Subcutaneous abdominal adipose tissue (tissue), 5 donors: ENCODE data around the gene PTPRQ.
A peak's percentile ranks its signal among the peaks of the same experiment; 100 is the strongest.
"Not testable (repeated sequence)": the region's sequence is repeated elsewhere in the genome, so short reads cannot be mapped to it uniquely, and the experiment has no call there.

Source experiments
- H3K27ac ChIP-seq: one replicate; pipeline ENCODE4 v1.7.0; 2013; ENCODE audit warnings: low read depth, mild to moderate bottlenecking, inconsistent platforms, low read length, moderate library complexity
- H3K27me3 ChIP-seq, 5 donors: one replicate each; pipeline ENCODE4 v1.7.0; 2013; ENCODE audit warnings: low read length in 5 of 5, inconsistent platforms in 1 of 5; ENCODE audit not compliant: control insufficient read depth in 5 of 5, insufficient read depth in 4 of 5
- H3K36me3 ChIP-seq, 5 donors: one replicate each; pipeline ENCODE4 v1.7.0; 2013; ENCODE audit warnings: low read length in 5 of 5; ENCODE audit not compliant: control insufficient read depth in 5 of 5, insufficient read depth in 5 of 5
- H3K4me1 ChIP-seq, 5 donors: one replicate each; pipeline ENCODE4 v1.7.0; 2013; ENCODE audit warnings: low read length in 5 of 5, mild to moderate bottlenecking in 3 of 5, moderate library complexity in 1 of 5; ENCODE audit not compliant: control insufficient read depth in 5 of 5, insufficient read depth in 5 of 5
- H3K4me3 ChIP-seq, 5 donors: one replicate each; pipeline ENCODE4 v1.7.0; 2013; ENCODE audit warnings: low read length in 5 of 5, low read depth in 1 of 5
- H3K9ac ChIP-seq, 5 donors: one replicate each; pipeline ENCODE4 v1.7.0; 2013; ENCODE audit warnings: low read length in 5 of 5, mild to moderate bottlenecking in 4 of 5, moderate library complexity in 3 of 5
- H3K9me3 ChIP-seq, 5 donors: one replicate each; pipeline ENCODE4 v1.7.0; 2013; ENCODE audit warnings: low read length in 5 of 5; ENCODE audit not compliant: control insufficient read depth in 5 of 5
- donor health status: healthy.
- donor health status: healthy.
- donor health status: healthy.
- donor health status: healthy.
- donor health status: healthy.

The PTPRQ gene

GRCh38 chr12:80419644-80420043, 24.4 kb upstream of the PTPRQ start:
- H3K4me3 ChIP-seq: no peak overlapping the region
- H3K27ac ChIP-seq: no peak overlapping the region

DNA sequence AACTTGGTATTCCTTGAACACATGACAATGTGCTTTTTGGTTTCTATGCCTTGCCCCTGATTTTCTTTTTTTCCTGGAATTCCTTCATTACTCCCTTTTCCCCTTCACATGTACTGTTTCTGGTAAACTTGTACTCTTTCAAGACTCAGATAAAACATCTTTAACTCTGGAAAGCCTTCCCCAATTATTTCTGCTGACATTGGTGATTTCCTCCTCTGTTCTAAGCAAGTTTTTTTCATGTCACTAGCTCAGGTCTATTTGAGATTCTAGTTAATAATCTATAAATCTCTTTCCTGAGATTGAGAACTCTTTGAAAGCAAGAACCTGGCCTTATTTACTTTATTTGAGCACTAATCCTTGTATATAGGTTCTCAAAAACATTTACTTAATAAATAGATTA, 24.0 kb upstream of the PTPRQ start:
- no peak overlapping the region for H3K4me3 ChIP-seq
- no peak overlapping the region for H3K27ac ChIP-seq
- H3K9ac ChIP-seq: no peak overlapping the region
- H3K9me3 ChIP-seq: no peaks in the 10 kb centered on the region
- H3K36me3 ChIP-seq: no peaks in the 10 kb centered on the region
- H3K27me3 ChIP-seq: no peaks in the 10 kb centered on the region
- H3K4me1 ChIP-seq: no peaks in the 10 kb centered on the region

More at GRCh38 chr12:80419644-80420043, 24.4 kb upstream of the PTPRQ start:
- H3K9ac ChIP-seq: peak overlapping the region in 1 of 5 donors; percentile 6
- H3K36me3 ChIP-seq: no peaks in the 10 kb centered on the region
- H3K4me1 ChIP-seq: no peaks in the 10 kb centered on the region
- no peaks in the 10 kb centered on the region for H3K9me3 ChIP-seq
- no peaks in the 10 kb centered on the region for H3K27me3 ChIP-seq

DNA sequence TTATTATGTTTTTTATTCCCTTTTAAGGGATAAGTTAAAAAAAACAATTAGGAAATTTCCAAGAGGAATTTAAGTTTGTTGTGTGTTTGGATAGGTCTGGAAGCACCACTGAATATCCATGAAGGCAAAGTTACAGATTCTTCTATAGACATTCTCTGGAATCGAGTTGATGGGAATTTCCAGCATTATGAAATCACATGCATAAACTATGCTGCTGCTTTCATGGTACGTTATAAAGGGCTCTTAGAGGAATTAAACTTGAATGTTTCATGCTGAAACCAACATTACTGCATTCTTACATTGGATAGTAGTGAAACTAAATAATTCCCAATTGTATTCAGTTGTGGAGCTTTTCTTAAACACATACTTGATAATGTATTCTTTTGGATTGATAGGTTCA, 21.5 kb upstream of the PTPRQ start:
- Histone ChIP-seq H3K4me1 (no peaks in the 10 kb centered on the region), H3K36me3 (no peaks in the 10 kb centered on the region)

GRCh38 chr12:80432061-80432460, 12.0 kb upstream of the PTPRQ start:
- H3K36me3 ChIP-seq: no peaks in the 10 kb centered on the region
- H3K4me1 ChIP-seq: no peaks in the 10 kb centered on the region
- no peaks in the 10 kb centered on the region for H3K27me3 ChIP-seq
- H3K9me3 ChIP-seq: no peaks in the 10 kb centered on the region
- H3K9ac ChIP-seq: no peak overlapping the region
- H3K4me3 ChIP-seq: no peak overlapping the region
- no peak overlapping the region for H3K27ac ChIP-seq

More for the DNA sequence above, 21.5 kb upstream of the PTPRQ start:
- no peaks in the 10 kb centered on the region for H3K9me3 ChIP-seq
- no peak overlapping the region for H3K9ac ChIP-seq
- no peaks in the 10 kb centered on the region for H3K27me3 ChIP-seq
- no peak overlapping the region for H3K27ac ChIP-seq
- H3K4me3 ChIP-seq: no peak overlapping the region

- no peak overlapping the region for H3K27ac ChIP-seq
Measured at GRCh38 chr12:80441921-80442320, 2.1 kb upstream of the PTPRQ start.

DNA sequence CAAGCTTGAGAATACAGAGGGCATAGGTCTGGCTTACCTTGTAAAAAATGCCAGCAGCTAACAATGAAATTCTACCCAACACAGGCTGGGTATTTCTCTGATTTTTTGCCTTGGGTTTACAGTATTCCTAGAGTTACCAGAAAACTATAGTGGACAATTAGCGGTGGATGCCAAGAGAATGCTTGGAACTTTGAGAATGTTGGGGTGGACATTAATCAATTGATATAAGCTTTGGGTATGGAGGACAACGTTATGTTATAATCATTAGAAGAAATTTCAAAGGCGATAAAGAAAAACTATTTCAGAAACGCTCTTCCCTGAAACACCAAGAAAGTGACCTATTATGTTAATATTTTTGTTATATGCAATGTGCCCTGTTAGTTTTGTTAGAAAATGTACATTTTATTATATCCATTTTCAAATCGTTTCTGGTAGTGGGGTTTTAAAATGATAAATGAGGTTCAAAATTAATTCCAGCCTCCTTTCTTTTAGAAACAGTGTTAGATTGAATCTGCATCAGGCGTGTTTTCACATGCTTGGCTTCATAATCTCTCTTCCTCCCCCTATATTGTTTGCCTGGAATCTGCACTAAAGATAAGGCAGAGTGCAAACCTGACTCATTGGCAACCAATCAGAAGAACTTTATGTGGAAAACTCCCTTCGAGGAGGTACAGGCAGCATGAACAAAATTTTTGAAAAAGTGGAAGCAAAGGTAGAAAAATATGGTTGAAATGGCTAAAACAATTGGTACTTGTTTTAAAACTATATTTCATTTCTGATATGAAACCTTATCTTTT, 1.4 kb upstream of the PTPRQ start:
- Histone ChIP-seq H3K36me3 (no peaks in the 10 kb centered on the region), H3K4me3 (no peak overlapping the region), H3K4me1 (peaks cover 0 to 16% (median 0%) of the 10 kb centered on the region in 5 donors), H3K27ac (no peak overlapping the region), H3K9me3 (no peaks in the 10 kb centered on the region), H3K27me3 (no peaks in the 10 kb centered on the region), H3K9ac (no peak overlapping the region)

More at GRCh38 chr12:80441921-80442320, 2.1 kb upstream of the PTPRQ start:
- H3K9ac ChIP-seq: no peak overlapping the region
- H3K9me3 ChIP-seq: no peaks in the 10 kb centered on the region
- H3K4me3 ChIP-seq: no peak overlapping the region
- H3K4me1 ChIP-seq: peaks cover 0 to 16% (median 0%) of the 10 kb centered on the region in 5 donors
- no peaks in the 10 kb centered on the region for H3K36me3 ChIP-seq
- no peaks in the 10 kb centered on the region for H3K27me3 ChIP-seq

DNA sequence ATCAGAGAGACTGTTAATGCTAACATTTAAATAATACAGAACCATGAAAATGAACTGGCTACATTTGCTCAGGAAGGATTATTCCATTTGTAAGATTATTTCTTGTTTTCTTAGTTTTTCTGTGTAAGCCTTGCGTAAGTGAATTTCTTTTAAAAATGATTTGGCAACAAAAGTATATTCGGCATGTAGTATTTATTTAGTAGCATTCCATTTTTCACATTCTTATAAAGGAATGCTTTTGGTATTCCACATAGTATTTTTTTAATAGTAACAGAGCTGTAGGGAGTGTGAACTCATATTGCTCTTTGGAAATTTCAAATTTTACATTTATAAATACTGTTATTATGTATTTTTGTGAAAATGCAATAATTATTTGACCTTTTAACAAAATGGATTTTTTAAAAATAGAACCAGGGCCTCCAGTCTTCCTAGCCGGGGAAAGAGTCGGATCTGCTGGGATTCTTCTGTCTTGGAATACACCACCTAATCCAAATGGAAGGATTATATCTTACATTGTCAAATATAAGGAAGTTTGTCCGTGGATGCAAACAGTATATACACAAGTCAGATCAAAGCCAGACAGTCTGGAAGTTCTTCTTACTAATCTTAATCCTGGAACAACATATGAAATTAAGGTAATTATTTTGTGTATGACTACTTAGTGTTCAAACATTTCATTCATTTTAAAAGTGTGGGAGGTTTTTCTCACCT, 1.2 kb downstream of the PTPRQ start:
- Histone ChIP-seq H3K9ac (peak overlapping the region in 3 of 5 donors; percentile 13 to 83 (median 68)), H3K4me1 (peaks cover 0 to 16% (median 0%) of the 10 kb centered on the region in 5 donors), H3K27ac (peak overlapping the region; percentile 77), H3K9me3 (no peaks in the 10 kb centered on the region), H3K27me3 (no peaks in the 10 kb centered on the region), H3K36me3 (no peaks in the 10 kb centered on the region), H3K4me3 (peak overlapping the region in 4 of 5 donors; percentile 8 to 57 (median 30))

- Histone ChIP-seq H3K4me3 (no peak overlapping the region), H3K36me3 (peaks cover 0 to 13% (median 0%) of the 10 kb centered on the region in 5 donors), H3K27me3 (no peaks in the 10 kb centered on the region), H3K4me1 (peaks cover 0 to 7% (median 0%) of the 10 kb centered on the region in 5 donors), H3K9me3 (no peaks in the 10 kb centered on the region), H3K27ac (no peak overlapping the region), H3K9ac (no peak overlapping the region)
Measured at GRCh38 chr12:80456513-80456912, 12.5 kb downstream of the PTPRQ start.

- H3K27ac ChIP-seq: no peak overlapping the region
- peaks cover 0 to 7% (median 0%) of the 10 kb centered on the region in 5 donors for H3K4me1 ChIP-seq
- no peak overlapping the region for H3K4me3 ChIP-seq
- no peaks in the 10 kb centered on the region for H3K9me3 ChIP-seq
- H3K27me3 ChIP-seq: no peaks in the 10 kb centered on the region
- H3K36me3 ChIP-seq: peaks cover 0 to 13% (median 0%) of the 10 kb centered on the region in 5 donors
- H3K9ac ChIP-seq: no peak overlapping the region
Measured at GRCh38 chr12:80460972-80461371, 16.9 kb downstream of the PTPRQ start.

DNA sequence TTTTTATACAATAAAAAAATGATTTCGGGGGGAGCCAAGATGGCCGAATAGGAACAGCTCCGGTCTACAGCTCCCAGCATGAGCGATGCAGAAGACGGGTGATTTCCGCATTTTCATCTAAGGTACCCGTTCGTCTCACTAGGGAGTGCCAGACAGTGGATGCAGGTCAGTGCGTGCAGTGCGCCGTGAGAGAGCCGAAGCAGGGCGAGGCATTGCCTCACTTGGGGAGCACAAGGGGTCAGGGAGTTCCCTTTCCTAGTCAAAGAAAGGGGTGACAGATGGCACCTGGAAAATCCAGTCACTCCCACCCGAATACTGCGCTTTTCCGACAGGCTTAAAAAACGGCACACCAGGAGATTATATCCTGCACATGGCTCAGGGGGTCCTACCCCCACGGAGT, 17.8 kb downstream of the PTPRQ start:
- not testable (repeated sequence) for H3K27me3 ChIP-seq, H3K9me3 ChIP-seq, H3K4me3 ChIP-seq, H3K9ac ChIP-seq, H3K27ac ChIP-seq, H3K4me1 ChIP-seq
- H3K36me3 ChIP-seq: peaks cover 0 to 13% (median 0%) of the 10 kb centered on the region in 5 donors
